Loucy (cell line): ENCODE data around the gene STRBP.

ENCODE experiments used
- H2AFZ ChIP-seq: fragments of 200-600 bp; sonication (generic); 2 replicates; pipeline ENCODE4 v1.6.0; 2016; ENCODE audit warnings: antibody characterized with exemption, mild to moderate bottlenecking, low read length, moderate library complexity
- H3F3A ChIP-seq: fragments of 200-600 bp; 2 replicates; pipeline ENCODE4 v1.6.0; 2016; ENCODE audit warnings: antibody characterized with exemption, low read depth, mild to moderate bottlenecking
- H3K27me3 ChIP-seq: fragments of 200-600 bp; sonication (generic); 2 replicates; pipeline ENCODE4 v1.6.1; 2014; ENCODE audit warnings: low read length, mild to moderate bottlenecking; ENCODE audit not compliant: insufficient read depth, poor library complexity, severe bottlenecking
- H3K36me3 ChIP-seq: fragments of 200-600 bp; sonication (generic); 2 replicates; pipeline ENCODE4 v1.6.1; 2016; ENCODE audit warnings: low read length; ENCODE audit not compliant: insufficient read depth
- H3K4me1 ChIP-seq: fragments of 200-600 bp; sonication (generic); 2 replicates; pipeline ENCODE4 v1.5.1; 2014; ENCODE audit warnings: low read length, mild to moderate bottlenecking; ENCODE audit not compliant: insufficient read depth, poor library complexity, severe bottlenecking
- H3K4me2 ChIP-seq: fragments of 200-600 bp; sonication (generic); 2 replicates; pipeline ENCODE4 v1.6.0; 2014; ENCODE audit warnings: antibody characterized with exemption, low read length, low read depth, mild to moderate bottlenecking; ENCODE audit not compliant: poor library complexity, severe bottlenecking
- H3K4me3 ChIP-seq: fragments of 200-600 bp; sonication (generic); 2 replicates; pipeline ENCODE4 v1.5.1; 2014; ENCODE audit warnings: low read length, mild to moderate bottlenecking, mixed read lengths; ENCODE audit not compliant: poor library complexity, severe bottlenecking
- H3K79me2 ChIP-seq: fragments of 200-600 bp; sonication (generic); 2 replicates; pipeline ENCODE4 v1.6.1; 2014; ENCODE audit warnings: low read length; ENCODE audit not compliant: insufficient read depth
- H3K9ac ChIP-seq: fragments of 200-600 bp; sonication (generic); 2 replicates; pipeline ENCODE4 v1.6.0; 2014; ENCODE audit warnings: mild to moderate bottlenecking, low read depth, low read length, moderate library complexity; ENCODE audit not compliant: poor library complexity, severe bottlenecking
- H3K9me2 ChIP-seq: fragments of 200-600 bp; sonication (generic); replicated peaks from 2 replicates; pipeline ENCODE4 v1.6.1; 2016; ENCODE audit warnings: low read depth, low read length, mixed read lengths
- H3K9me3 ChIP-seq: fragments of 200-600 bp; sonication (generic); 2 replicates; pipeline ENCODE4 v1.6.1; 2014; ENCODE audit warnings: mild to moderate bottlenecking, antibody characterized with exemption, low read length, low read depth; ENCODE audit not compliant: insufficient read depth
- H4K20me1 ChIP-seq: fragments of 200-600 bp; sonication (generic); 2 replicates; pipeline ENCODE4 v1.6.0; 2014; ENCODE audit warnings: antibody characterized with exemption, low read length, mild to moderate bottlenecking; ENCODE audit not compliant: insufficient read depth, poor library complexity, severe bottlenecking
- EZH2phosphoT487 ChIP-seq: fragments of 200-600 bp; IDR thresholded peaks from 2 replicates; pipeline ENCODE4 v1.6.1; 2018; ENCODE audit warnings: antibody characterized with exemption, mild to moderate bottlenecking, moderate library complexity, borderline replicate concordance
- TF ChIP-seq, protein P1 (sequence below): fragments of 200-600 bp; sonication (generic); conservative IDR thresholded peaks from 2 replicates; pipeline ENCODE4 v1.5.1; 2014; ENCODE audit warnings: mild to moderate bottlenecking, antibody characterized with exemption, low read length

The STRBP gene

DNA sequence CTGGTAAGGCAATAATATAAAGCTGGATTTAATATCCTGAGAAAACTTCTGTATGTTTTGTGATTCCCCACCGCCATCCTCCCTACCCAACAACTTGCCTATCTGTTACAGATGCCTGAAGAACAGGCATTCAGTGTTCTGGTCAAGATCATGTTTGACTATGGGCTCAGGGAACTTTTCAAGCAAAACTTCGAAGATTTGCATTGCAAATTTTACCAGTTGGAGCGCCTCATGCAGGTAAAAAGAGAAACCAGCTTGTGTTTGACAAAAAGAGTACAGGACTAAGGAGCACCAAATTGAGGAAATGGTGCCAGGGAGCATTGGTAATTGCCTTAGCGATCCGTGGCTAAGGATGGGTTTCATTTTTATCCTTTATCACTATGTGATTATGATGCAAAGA is 194.9 kb downstream of the STRBP start:
- TF ChIP-seq EZH2phosphoT487: no peak
- TF ChIP-seq, protein P1, sequence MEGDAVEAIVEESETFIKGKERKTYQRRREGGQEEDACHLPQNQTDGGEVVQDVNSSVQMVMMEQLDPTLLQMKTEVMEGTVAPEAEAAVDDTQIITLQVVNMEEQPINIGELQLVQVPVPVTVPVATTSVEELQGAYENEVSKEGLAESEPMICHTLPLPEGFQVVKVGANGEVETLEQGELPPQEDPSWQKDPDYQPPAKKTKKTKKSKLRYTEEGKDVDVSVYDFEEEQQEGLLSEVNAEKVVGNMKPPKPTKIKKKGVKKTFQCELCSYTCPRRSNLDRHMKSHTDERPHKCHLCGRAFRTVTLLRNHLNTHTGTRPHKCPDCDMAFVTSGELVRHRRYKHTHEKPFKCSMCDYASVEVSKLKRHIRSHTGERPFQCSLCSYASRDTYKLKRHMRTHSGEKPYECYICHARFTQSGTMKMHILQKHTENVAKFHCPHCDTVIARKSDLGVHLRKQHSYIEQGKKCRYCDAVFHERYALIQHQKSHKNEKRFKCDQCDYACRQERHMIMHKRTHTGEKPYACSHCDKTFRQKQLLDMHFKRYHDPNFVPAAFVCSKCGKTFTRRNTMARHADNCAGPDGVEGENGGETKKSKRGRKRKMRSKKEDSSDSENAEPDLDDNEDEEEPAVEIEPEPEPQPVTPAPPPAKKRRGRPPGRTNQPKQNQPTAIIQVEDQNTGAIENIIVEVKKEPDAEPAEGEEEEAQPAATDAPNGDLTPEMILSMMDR: peak; percentile 18; the same call in 1 of the 2 replicates
- no peaks in the 10 kb centered on the region for H3K79me2 ChIP-seq
- no peak overlapping the region for H3K4me2 ChIP-seq
- no peak overlapping the region for H2AFZ ChIP-seq
- H3K27me3 ChIP-seq: no peaks in the 10 kb centered on the region
- no peaks in the 10 kb centered on the region for H3K4me1 ChIP-seq
- H3K9ac ChIP-seq: no peak overlapping the region
- H3K4me3 ChIP-seq: no peak overlapping the region
- H3K9me3 ChIP-seq: no peaks in the 10 kb centered on the region
- H3K9me2 ChIP-seq: no peaks in the 10 kb centered on the region
- peaks cover 42% of the 10 kb centered on the region; the same call in 1 of the 2 replicates for H3K36me3 ChIP-seq
- no peaks in the 10 kb centered on the region for H4K20me1 ChIP-seq
- H3F3A ChIP-seq: no peaks in the 10 kb centered on the region

DNA sequence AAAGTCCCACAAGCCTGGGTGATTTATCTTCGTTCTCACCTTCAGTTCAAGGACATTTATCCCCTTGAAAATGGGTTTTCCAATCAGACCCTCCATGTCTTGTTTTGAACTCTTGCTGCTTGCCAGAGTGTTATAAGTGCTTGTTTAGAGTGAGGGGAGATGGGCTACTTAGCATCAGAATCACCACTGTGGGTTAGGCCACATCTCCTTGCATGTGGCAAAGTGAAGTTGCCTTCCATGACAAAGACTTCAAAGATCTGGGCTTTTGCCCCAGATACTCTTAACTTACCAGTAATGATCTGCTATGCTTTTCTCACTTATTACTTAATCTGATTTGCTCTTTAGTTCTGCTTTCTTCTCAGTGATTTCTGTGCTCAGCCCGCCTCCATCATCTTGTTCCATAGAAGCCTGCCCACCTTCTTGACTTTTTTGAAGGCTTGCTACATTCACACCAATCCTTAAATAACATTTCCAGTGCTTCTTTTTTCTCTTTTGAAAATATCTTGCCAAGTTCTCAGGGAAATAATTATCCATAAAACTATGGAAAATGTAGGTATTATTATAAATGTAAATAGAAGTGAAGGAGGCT is 195.9 kb downstream of the STRBP start:
- TF ChIP-seq EZH2phosphoT487: no peak
- TF ChIP-seq, protein P1: no peak
- no peak overlapping the region for H3K9ac ChIP-seq
- no peaks in the 10 kb centered on the region for H3K4me1 ChIP-seq
- H3K9me2 ChIP-seq: no peaks in the 10 kb centered on the region
- no peak overlapping the region for H3K4me3 ChIP-seq
- no peaks in the 10 kb centered on the region for H3K9me3 ChIP-seq
- no peaks in the 10 kb centered on the region for H4K20me1 ChIP-seq
- H2AFZ ChIP-seq: no peak overlapping the region
- no peaks in the 10 kb centered on the region for H3F3A ChIP-seq
- no peak overlapping the region for H3K4me2 ChIP-seq
- H3K36me3 ChIP-seq: peaks cover 47% of the 10 kb centered on the region; the same call in 1 of the 2 replicates
- H3K27me3 ChIP-seq: no peaks in the 10 kb centered on the region
- no peaks in the 10 kb centered on the region for H3K79me2 ChIP-seq
